ENCODE results near the gene RNF31. TPM values are rescaled to one million over a fixed set of nuclear protein-coding genes. Genes with fewer than 3 reads are reported as not detected.

Gene RNF31
- total and polyA plus RNA-seq, 2 of the 13 experiments (the other 11 are each of a cell fraction or from before 2014, with no cell fraction given): 48.2 to 86.8 TPM

- TF ChIP-seq, protein P1, sequence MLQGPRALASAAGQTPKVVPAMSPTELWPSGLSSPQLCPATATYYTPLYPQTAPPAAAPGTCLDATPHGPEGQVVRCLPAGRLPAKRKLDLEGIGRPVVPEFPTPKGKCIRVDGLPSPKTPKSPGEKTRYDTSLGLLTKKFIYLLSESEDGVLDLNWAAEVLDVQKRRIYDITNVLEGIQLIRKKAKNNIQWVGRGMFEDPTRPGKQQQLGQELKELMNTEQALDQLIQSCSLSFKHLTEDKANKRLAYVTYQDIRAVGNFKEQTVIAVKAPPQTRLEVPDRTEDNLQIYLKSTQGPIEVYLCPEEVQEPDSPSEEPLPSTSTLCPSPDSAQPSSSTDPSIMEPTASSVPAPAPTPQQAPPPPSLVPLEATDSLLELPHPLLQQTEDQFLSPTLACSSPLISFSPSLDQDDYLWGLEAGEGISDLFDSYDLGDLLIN (CRISPR knock-in tag; IDR thresholded peaks at IDR 0.05; ENCODE audit: borderline replicate concordance): peak; percentile 72
- peak; percentile 99 for TF ChIP-seq GATAD2A (CRISPR knock-in tag; IDR thresholded peaks at IDR 0.05)
- TF ChIP-seq REXO4 (CRISPR knock-in tag; IDR thresholded peaks at IDR 0.05; ENCODE audit: borderline replicate concordance): peak; percentile 31; the same call in 1 of the 2 replicates
- peak; percentile 31; the same call in 1 of the 2 replicates for TF ChIP-seq STAG1 (CRISPR knock-in tag; IDR thresholded peaks at IDR 0.05)
- TF ChIP-seq ZNF446 (CRISPR knock-in tag; IDR thresholded peaks at IDR 0.05): no peak
- peak; percentile 95 for TF ChIP-seq NR2C2 (CRISPR knock-in tag; IDR thresholded peaks at IDR 0.05; ENCODE audit: borderline replicate concordance)
- no peak for TF ChIP-seq ZNF382 (CRISPR knock-in tag; IDR thresholded peaks at IDR 0.05; ENCODE audit: borderline replicate concordance)
- TF ChIP-seq, protein P2, sequence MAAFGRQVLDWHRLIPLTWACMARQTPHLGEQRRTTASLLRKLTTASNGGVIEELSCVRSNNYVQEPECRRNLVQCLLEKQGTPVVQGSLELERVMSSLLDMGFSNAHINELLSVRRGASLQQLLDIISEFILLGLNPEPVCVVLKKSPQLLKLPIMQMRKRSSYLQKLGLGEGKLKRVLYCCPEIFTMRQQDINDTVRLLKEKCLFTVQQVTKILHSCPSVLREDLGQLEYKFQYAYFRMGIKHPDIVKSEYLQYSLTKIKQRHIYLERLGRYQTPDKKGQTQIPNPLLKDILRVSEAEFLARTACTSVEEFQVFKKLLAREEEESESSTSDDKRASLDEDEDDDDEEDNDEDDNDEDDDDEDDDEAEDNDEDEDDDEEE (CRISPR knock-in tag; IDR thresholded peaks at IDR 0.05): peak; percentile 97
- TF ChIP-seq MAZ (IDR thresholded peaks at IDR 0.05; ENCODE audit: borderline replicate concordance, low read depth, low read length): peak; percentile 100
- peak; percentile 100 for TF ChIP-seq MAZ (CRISPR knock-in tag; IDR thresholded peaks at IDR 0.05; ENCODE audit: low read depth)
- TF ChIP-seq PHF5A (CRISPR knock-in tag; IDR thresholded peaks at IDR 0.05; ENCODE audit: low read depth, unreplicated experiment): peak; percentile 98
- peak; percentile 98 for TF ChIP-seq CBFB (CRISPR knock-in tag; IDR thresholded peaks at IDR 0.05)
- peak; percentile 86 for TF ChIP-seq ZNF547 (CRISPR knock-in tag; IDR thresholded peaks at IDR 0.05)
- no peak for TF ChIP-seq HDAC6 (IDR thresholded peaks at IDR 0.05; ENCODE audit: low read depth, low read length)
- TF ChIP-seq, protein P3, sequence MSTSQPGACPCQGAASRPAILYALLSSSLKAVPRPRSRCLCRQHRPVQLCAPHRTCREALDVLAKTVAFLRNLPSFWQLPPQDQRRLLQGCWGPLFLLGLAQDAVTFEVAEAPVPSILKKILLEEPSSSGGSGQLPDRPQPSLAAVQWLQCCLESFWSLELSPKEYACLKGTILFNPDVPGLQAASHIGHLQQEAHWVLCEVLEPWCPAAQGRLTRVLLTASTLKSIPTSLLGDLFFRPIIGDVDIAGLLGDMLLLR (CRISPR knock-in tag; IDR thresholded peaks at IDR 0.05): peak; percentile 94; the same call in 1 of the 2 replicates
- peak; percentile 99 for TF ChIP-seq KDM2A (CRISPR knock-in tag; IDR thresholded peaks at IDR 0.05; ENCODE audit: borderline replicate concordance, low read depth)
- peak; percentile 97 for TF ChIP-seq CBX1 (IDR thresholded peaks at IDR 0.05; ENCODE audit: low read depth)
- TF ChIP-seq ZEB1 (IDR thresholded peaks at IDR 0.05; ENCODE audit: insufficient replicate concordance, low read depth): no peak
- TF ChIP-seq ZNF333 (CRISPR knock-in tag; IDR thresholded peaks at IDR 0.05; ENCODE audit: borderline replicate concordance): peak; percentile 95; the same call in 1 of the 2 replicates
- no peak for TF ChIP-seq NFE2L2 (IDR thresholded peaks at IDR 0.05; ENCODE audit: low read length)
- peak; percentile 82; the same call in 1 of the 2 replicates for TF ChIP-seq ZBTB1 (CRISPR knock-in tag; IDR thresholded peaks at IDR 0.05; ENCODE audit: borderline replicate concordance)
- peak; percentile 100 for TF ChIP-seq ESRRA (CRISPR knock-in tag; IDR thresholded peaks at IDR 0.05; ENCODE audit: low read depth)
- TF ChIP-seq YEATS2 (CRISPR knock-in tag; IDR thresholded peaks at IDR 0.05; ENCODE audit: borderline replicate concordance): peak; percentile 95
- TF ChIP-seq PATZ1 (CRISPR knock-in tag; IDR thresholded peaks at IDR 0.05): peak; percentile 100
- TF ChIP-seq ZFX (CRISPR knock-in tag; IDR thresholded peaks at IDR 0.05; ENCODE audit: low read depth): peak; percentile 98
- peak; percentile 97; the same call in 1 of the 2 replicates for TF ChIP-seq SMAD3 (CRISPR knock-in tag; IDR thresholded peaks at IDR 0.05)
Observed at GRCh38 chr14:24113801-24114531, 33.3 kb upstream of the RNF31 start (continued).

All from HepG2 (cell line).